CD4-positive, alpha-beta memory T cell (primary cell): ENCODE data around the gene PREX1. TPM values are rescaled to one million over a fixed set of nuclear protein-coding genes. Genes with fewer than 3 reads are reported as not detected.

Source experiments
- CTCF ChIA-PET: fragments of 350-600 bp; sonication (Branson Sonifier 250); formaldehyde crosslinking; loops from one replicate; lab custom pipeline; 2021; ENCODE audit warnings: inconsistent platforms; ENCODE audit not compliant: partially characterized antibody; lab: Charles Lee
- POLR2A ChIA-PET: fragments of 350-600 bp; sonication (Branson Sonifier 250); formaldehyde crosslinking; loops from one replicate; lab custom pipeline; 2021; ENCODE audit not compliant: partially characterized antibody; lab: Charles Lee
- DNase-seq, 5 donors: peaks; one replicate each; pipeline versions ENCODE4 v3.0.0 to v3.0.0-alpha.2; 2020 to 2022; ENCODE audit warnings: mixed read lengths in 1 of 5
- H3K27ac ChIP-seq: one replicate; pipeline ENCODE4 v1.7.0; 2013; ENCODE audit warnings: low read depth, low read length
- H3K27me3 ChIP-seq: 2 replicates; pipeline ENCODE4 v1.7.0; 2013; ENCODE audit warnings: mild to moderate bottlenecking, low read length, moderate library complexity; ENCODE audit not compliant: insufficient read depth
- H3K36me3 ChIP-seq: 2 replicates; pipeline ENCODE4 v1.7.0; 2013; ENCODE audit warnings: mild to moderate bottlenecking, low read length, moderate library complexity; ENCODE audit not compliant: insufficient read depth
- H3K4me1 ChIP-seq: 2 replicates; pipeline ENCODE4 v1.7.0; 2013; ENCODE audit warnings: mild to moderate bottlenecking, low read length, moderate library complexity; ENCODE audit not compliant: insufficient read depth
- H3K4me3 ChIP-seq, 2 donors: one replicate each; pipeline ENCODE4 v1.7.0; 2013; ENCODE audit warnings: low read length in 2 of 2, mild to moderate bottlenecking in 1 of 2
- H3K9me3 ChIP-seq, 2 donors: one replicate each; pipeline ENCODE4 v1.7.0; 2013; ENCODE audit warnings: low read length in 2 of 2, control low read depth in 1 of 2; ENCODE audit not compliant: control insufficient read depth in 1 of 2
- H3K27ac Mint-ChIP-seq, 7 donors: one replicate each; pipeline ENCODE4 v1.8.0; 2020 to 2021; ENCODE audit warnings: mixed read lengths in 7 of 7, mild to moderate bottlenecking in 6 of 7, inconsistent platforms in 3 of 7, moderate library complexity in 3 of 7
- H3K27me3 Mint-ChIP-seq, 2 donors: one replicate each; pipeline ENCODE4 v1.8.0; 2020 to 2021; ENCODE audit warnings: mixed read lengths in 2 of 2
- H3K36me3 Mint-ChIP-seq, 2 donors: one replicate each; pipeline ENCODE4 v1.8.0; 2020 to 2021; ENCODE audit warnings: mixed read lengths in 2 of 2, inconsistent platforms in 1 of 2, mild to moderate bottlenecking in 1 of 2
- H3K4me1 Mint-ChIP-seq, 4 donors: one replicate each; pipeline ENCODE4 v1.8.0; 2020 to 2021; ENCODE audit warnings: mixed read lengths in 4 of 4, mild to moderate bottlenecking in 1 of 4
- H3K4me3 Mint-ChIP-seq, 8 donors: one replicate each; pipeline ENCODE4 v1.8.0; 2020 to 2021; ENCODE audit warnings: mixed read lengths in 8 of 8, mild to moderate bottlenecking in 7 of 8, moderate library complexity in 6 of 8, inconsistent platforms in 3 of 8
- H3K9me3 Mint-ChIP-seq, 8 donors: one replicate each; pipeline ENCODE4 v1.8.0; 2020 to 2021; ENCODE audit warnings: mixed read lengths in 8 of 8, mild to moderate bottlenecking in 5 of 8, inconsistent platforms in 3 of 8, moderate library complexity in 1 of 8
- intact Hi-C: fragments of 100-400 bp; cut with micrococcal nuclease; formaldehyde crosslinking; loops from one replicate; pipeline ENCODE4 v1.15.1; 2023
- polyA plus RNA-seq, 2 donors: library from polyadenylated mRNA; unstranded; fragments of 300-500 nt; fragmentation: Illumina TruSeq; gene quantifications; one replicate each; pipeline ENCODE4 v1.2.3, GENCODE V29; 2021
- total RNA-seq, 2 experiments: library from RNA; stranded (reverse); gene quantifications; one replicate each; pipeline ENCODE4 v1.2.3, GENCODE V29; 2021

The PREX1 gene
- total and polyA plus RNA-seq, 4 experiments from 2014 or later: 10.6 to 165 (median 122) TPM

GRCh38 chr20:48672324-48672723, 155.5 kb downstream of the PREX1 start:
- POLR2A ChIA-PET: no interaction called here
- no peak overlapping the region for H3K4me3 Mint-ChIP-seq
- peaks cover 62 to 83% of the 10 kb centered on the region in 2 donors for H3K36me3 Mint-ChIP-seq
- intact Hi-C loops: no loop called here
- CTCF ChIA-PET: interaction anchor here (1.0 to 1.5 kb wide), 3 partner anchors 12 to 52 kb away, joined by 3 to 5 read pairs (median 3); no protein-coding TSS in a partner anchor
- peak overlapping the region in 5 of 7 donors; percentile 23 to 90 (median 74) for H3K27ac Mint-ChIP-seq
- H3K4me1 Mint-ChIP-seq: peaks cover 6 to 10% (median 7%) of the 10 kb centered on the region in 4 donors
- Histone ChIP-seq H3K4me3 (no peak overlapping the region), H3K36me3 (peaks cover 81% of the 10 kb centered on the region), H3K27ac (no peak overlapping the region), H3K4me1 (no peaks in the 10 kb centered on the region), H3K27me3 (no peaks in the 10 kb centered on the region), H3K9me3 (no peaks in the 10 kb centered on the region)
- H3K27me3 Mint-ChIP-seq: no peaks in the 10 kb centered on the region
- no peak for DNase-seq
- H3K9me3 Mint-ChIP-seq: peaks cover 0 to 18% (median 0%) of the 10 kb centered on the region in 8 donors

GRCh38 chr20:48671141-48671540, 156.7 kb downstream of the PREX1 start:
- Mint-ChIP-seq H3K4me1 (peaks cover 6 to 10% (median 7%) of the 10 kb centered on the region in 4 donors), H3K27me3 (no peaks in the 10 kb centered on the region), H3K27ac (peak overlapping the region in 2 of 7 donors; percentile 64 to 67), H3K4me3 (no peak overlapping the region), H3K36me3 (peaks cover 65 to 83% of the 10 kb centered on the region in 2 donors), H3K9me3 (peaks cover 0 to 18% (median 0%) of the 10 kb centered on the region in 8 donors)
- no peak overlapping the region for H3K27ac ChIP-seq
- no peak overlapping the region for H3K4me3 ChIP-seq
- H3K9me3 ChIP-seq: no peaks in the 10 kb centered on the region
- H3K36me3 ChIP-seq: peaks cover 73% of the 10 kb centered on the region
- ChIA-PET CTCF (no interaction called here), POLR2A (no interaction called here)
- no peak for DNase-seq
- H3K27me3 ChIP-seq: no peaks in the 10 kb centered on the region
- H3K4me1 ChIP-seq: no peaks in the 10 kb centered on the region
- intact Hi-C loops: no loop called here

GRCh38 chr20:48669946-48670605, 157.7 kb downstream of the PREX1 start:
- Mint-ChIP-seq H3K36me3 (peaks cover 66 to 78% of the 10 kb centered on the region in 2 donors), H3K27ac (peak overlapping the region in 4 of 7 donors; percentile 46 to 66 (median 63)), H3K27me3 (no peaks in the 10 kb centered on the region), H3K4me3 (no peak overlapping the region), H3K9me3 (peaks cover 0 to 16% (median 0%) of the 10 kb centered on the region in 8 donors), H3K4me1 (peaks cover 6 to 7% (median 6%) of the 10 kb centered on the region in 4 donors)
- no peak for DNase-seq
- Histone ChIP-seq H3K9me3 (no peaks in the 10 kb centered on the region), H3K4me1 (no peaks in the 10 kb centered on the region), H3K27ac (no peak overlapping the region), H3K27me3 (no peaks in the 10 kb centered on the region), H3K4me3 (no peak overlapping the region), H3K36me3 (peaks cover 68% of the 10 kb centered on the region)
- POLR2A ChIA-PET: no interaction called here
- intact Hi-C loops: no loop called here
- CTCF ChIA-PET: interaction anchor here (1.1 to 1.2 kb wide), 3 partner anchors 10 to 235 kb away, joined by 3 to 5 read pairs (median 4); no protein-coding TSS in a partner anchor

- H3K36me3 ChIP-seq: peaks cover 56% of the 10 kb centered on the region
- Mint-ChIP-seq H3K27ac (no peak overlapping the region), H3K4me3 (no peak overlapping the region), H3K36me3 (peaks cover 60 to 70% of the 10 kb centered on the region in 2 donors), H3K27me3 (no peaks in the 10 kb centered on the region), H3K4me1 (peaks cover 0 to 10% (median 8%) of the 10 kb centered on the region in 4 donors), H3K9me3 (peaks cover 0 to 17% (median 0%) of the 10 kb centered on the region in 8 donors)
- H3K9me3 ChIP-seq: no peaks in the 10 kb centered on the region
- H3K4me3 ChIP-seq: no peak overlapping the region
- POLR2A ChIA-PET: no interaction called here
- H3K27ac ChIP-seq: no peak overlapping the region
- CTCF ChIA-PET: interaction anchor here (1.2 to 2.0 kb wide), 2 partner anchors 9 to 209 kb away, joined by 4 to 5 read pairs; no protein-coding TSS in a partner anchor
- intact Hi-C loops: no loop called here
- H3K4me1 ChIP-seq: no peaks in the 10 kb centered on the region
- no peak for DNase-seq
- no peaks in the 10 kb centered on the region for H3K27me3 ChIP-seq
Observed at GRCh38 chr20:48668451-48668946, 159.3 kb downstream of the PREX1 start.

- Mint-ChIP-seq H3K9me3 (peaks cover 0 to 14% (median 0%) of the 10 kb centered on the region in 8 donors), H3K4me3 (no peak overlapping the region), H3K27me3 (no peaks in the 10 kb centered on the region), H3K27ac (peak overlapping the region in 3 of 7 donors; percentile 32 to 41 (median 40)), H3K4me1 (peaks cover 0 to 10% (median 5%) of the 10 kb centered on the region in 4 donors), H3K36me3 (peaks cover 60 to 70% of the 10 kb centered on the region in 2 donors)
- intact Hi-C loops: no loop called here
- Histone ChIP-seq H3K36me3 (peaks cover 58% of the 10 kb centered on the region), H3K4me1 (no peaks in the 10 kb centered on the region), H3K9me3 (no peaks in the 10 kb centered on the region), H3K27me3 (no peaks in the 10 kb centered on the region), H3K4me3 (no peak overlapping the region), H3K27ac (no peak overlapping the region)
- DNase-seq: no peak
- CTCF ChIA-PET: interaction anchor here (1.0 to 2.1 kb wide), 3 partner anchors 10 to 239 kb away, joined by 4 to 12 read pairs (median 4); no protein-coding TSS in a partner anchor
- POLR2A ChIA-PET: no interaction called here
Observed at GRCh38 chr20:48667889-48668413, 159.8 kb downstream of the PREX1 start.

- Histone ChIP-seq H3K27me3 (no peaks in the 10 kb centered on the region), H3K9me3 (no peaks in the 10 kb centered on the region), H3K4me1 (no peaks in the 10 kb centered on the region), H3K27ac (no peak overlapping the region), H3K36me3 (peaks cover 63% of the 10 kb centered on the region), H3K4me3 (no peak overlapping the region)
- H3K4me1 Mint-ChIP-seq: peaks cover 0 to 10% (median 5%) of the 10 kb centered on the region in 4 donors
- H3K9me3 Mint-ChIP-seq: peaks cover 0 to 10% (median 0%) of the 10 kb centered on the region in 8 donors
- H3K27ac Mint-ChIP-seq: peak overlapping the region in 4 of 7 donors; percentile 9 to 42 (median 40)
- no peaks in the 10 kb centered on the region for H3K27me3 Mint-ChIP-seq
- intact Hi-C loops: no loop called here
- peaks cover 60 to 71% of the 10 kb centered on the region in 2 donors for H3K36me3 Mint-ChIP-seq
- H3K4me3 Mint-ChIP-seq: no peak overlapping the region
- CTCF ChIA-PET: interaction anchor here (1.0 to 2.1 kb wide), 3 partner anchors 10 to 239 kb away, joined by 4 to 12 read pairs (median 4); no protein-coding TSS in a partner anchor
- DNase-seq: no peak
- POLR2A ChIA-PET: no interaction called here
Observed at GRCh38 chr20:48667481-48667880, 160.3 kb downstream of the PREX1 start.

- Mint-ChIP-seq H3K27ac (peak overlapping the region in 3 of 7 donors; percentile 60 to 75 (median 73)), H3K9me3 (peaks cover 0 to 8% (median 0%) of the 10 kb centered on the region in 8 donors), H3K4me3 (no peak overlapping the region), H3K36me3 (peaks cover 61 to 69% of the 10 kb centered on the region in 2 donors), H3K27me3 (no peaks in the 10 kb centered on the region), H3K4me1 (peaks cover 0 to 10% (median 3%) of the 10 kb centered on the region in 4 donors)
- Histone ChIP-seq H3K9me3 (no peaks in the 10 kb centered on the region), H3K4me1 (no peaks in the 10 kb centered on the region), H3K36me3 (peaks cover 53% of the 10 kb centered on the region), H3K27me3 (no peaks in the 10 kb centered on the region), H3K4me3 (no peak overlapping the region), H3K27ac (no peak overlapping the region)
- ChIA-PET POLR2A (no interaction called here), CTCF (no interaction called here)
- no peak for DNase-seq
- intact Hi-C loops: no loop called here
Observed at GRCh38 chr20:48665785-48666184, 162.0 kb downstream of the PREX1 start.
